ENCODE data around the gene HDDC3.

Gene HDDC3

DNA sequence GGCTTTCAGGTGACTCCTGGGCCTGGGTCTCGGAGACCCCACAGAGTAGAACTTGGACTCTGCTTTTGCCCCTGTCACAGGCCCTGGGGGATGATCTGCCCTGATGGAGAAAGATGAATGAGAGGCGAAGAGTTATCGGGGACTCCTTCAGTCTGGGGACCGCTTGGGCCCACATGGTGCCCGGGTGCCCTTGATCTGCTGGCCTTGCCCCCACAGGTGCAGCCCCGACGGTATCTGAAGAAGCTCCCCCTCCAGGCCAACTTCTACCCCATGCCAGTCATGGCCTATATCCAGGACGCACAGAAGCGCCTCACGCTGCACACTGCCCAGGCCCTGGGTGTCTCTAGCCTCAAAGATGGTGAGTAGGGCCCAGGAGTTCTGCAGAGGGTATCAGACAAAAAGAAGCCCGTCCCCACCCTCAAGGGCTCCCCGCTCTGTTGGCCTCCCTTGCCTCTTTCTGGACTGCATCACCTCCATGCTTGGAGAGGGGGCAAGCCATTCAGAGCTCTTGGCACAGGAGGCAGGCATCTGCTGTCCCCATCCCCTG is 18.9 kb downstream of the HDDC3 start:
- no peak overlapping the region for H3K4me3 ChIP-seq (replicated peaks; ENCODE audit: insufficient read depth, low read length)
- H3K27ac ChIP-seq (replicated peaks), result peak overlapping the region; percentile 90
- TF ChIP-seq CTCF (IDR thresholded peaks at IDR 0.05; ENCODE audit: insufficient read depth, low read length) (no peak), SPI1 (IDR thresholded peaks at IDR 0.05; ENCODE audit: borderline replicate concordance, low read depth) (no peak), GABPA (IDR thresholded peaks at IDR 0.05; ENCODE audit: low read depth) (no peak), POLR2AphosphoS5 (IDR thresholded peaks at IDR 0.05; ENCODE audit: low read depth) (no peak)
- TF ChIP-seq, protein P1, sequence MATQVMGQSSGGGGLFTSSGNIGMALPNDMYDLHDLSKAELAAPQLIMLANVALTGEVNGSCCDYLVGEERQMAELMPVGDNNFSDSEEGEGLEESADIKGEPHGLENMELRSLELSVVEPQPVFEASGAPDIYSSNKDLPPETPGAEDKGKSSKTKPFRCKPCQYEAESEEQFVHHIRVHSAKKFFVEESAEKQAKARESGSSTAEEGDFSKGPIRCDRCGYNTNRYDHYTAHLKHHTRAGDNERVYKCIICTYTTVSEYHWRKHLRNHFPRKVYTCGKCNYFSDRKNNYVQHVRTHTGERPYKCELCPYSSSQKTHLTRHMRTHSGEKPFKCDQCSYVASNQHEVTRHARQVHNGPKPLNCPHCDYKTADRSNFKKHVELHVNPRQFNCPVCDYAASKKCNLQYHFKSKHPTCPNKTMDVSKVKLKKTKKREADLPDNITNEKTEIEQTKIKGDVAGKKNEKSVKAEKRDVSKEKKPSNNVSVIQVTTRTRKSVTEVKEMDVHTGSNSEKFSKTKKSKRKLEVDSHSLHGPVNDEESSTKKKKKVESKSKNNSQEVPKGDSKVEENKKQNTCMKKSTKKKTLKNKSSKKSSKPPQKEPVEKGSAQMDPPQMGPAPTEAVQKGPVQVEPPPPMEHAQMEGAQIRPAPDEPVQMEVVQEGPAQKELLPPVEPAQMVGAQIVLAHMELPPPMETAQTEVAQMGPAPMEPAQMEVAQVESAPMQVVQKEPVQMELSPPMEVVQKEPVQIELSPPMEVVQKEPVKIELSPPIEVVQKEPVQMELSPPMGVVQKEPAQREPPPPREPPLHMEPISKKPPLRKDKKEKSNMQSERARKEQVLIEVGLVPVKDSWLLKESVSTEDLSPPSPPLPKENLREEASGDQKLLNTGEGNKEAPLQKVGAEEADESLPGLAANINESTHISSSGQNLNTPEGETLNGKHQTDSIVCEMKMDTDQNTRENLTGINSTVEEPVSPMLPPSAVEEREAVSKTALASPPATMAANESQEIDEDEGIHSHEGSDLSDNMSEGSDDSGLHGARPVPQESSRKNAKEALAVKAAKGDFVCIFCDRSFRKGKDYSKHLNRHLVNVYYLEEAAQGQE (IDR thresholded peaks at IDR 0.05; ENCODE audit: insufficient replicate concordance, low read depth), result no peak
- no peak for DNase-seq (ENCODE audit: low read depth in 1 of 2, low spot score in 1 of 2)
- H3K27me3 ChIP-seq (ENCODE audit: insufficient read depth, poor library complexity, severe bottlenecking), result no peaks in the 10 kb centered on the region

DNA sequence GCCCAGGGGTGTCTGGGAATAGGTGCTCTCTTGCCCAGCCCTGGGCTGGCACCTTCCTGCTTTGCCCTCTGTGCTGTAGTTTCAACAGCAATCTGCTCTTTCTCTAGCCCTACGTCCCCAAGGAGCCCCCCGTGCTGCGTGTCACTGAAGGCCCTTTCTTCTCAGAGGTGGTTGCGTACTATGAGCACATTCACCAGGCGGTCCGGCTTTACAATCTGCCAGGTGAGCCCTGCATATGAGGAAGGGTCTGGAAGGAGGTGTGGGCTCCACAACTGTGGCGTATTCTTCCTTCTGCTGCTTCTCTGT is 19.6 kb downstream of the HDDC3 start:
- H3K4me3 ChIP-seq (replicated peaks; ENCODE audit: insufficient read depth, low read length), result no peak overlapping the region
- H3K27me3 ChIP-seq (ENCODE audit: insufficient read depth, poor library complexity, severe bottlenecking), result no peaks in the 10 kb centered on the region
- TF ChIP-seq POLR2AphosphoS5 (IDR thresholded peaks at IDR 0.05; ENCODE audit: low read depth), result no peak
- TF ChIP-seq SPI1 (IDR thresholded peaks at IDR 0.05; ENCODE audit: borderline replicate concordance, low read depth), result no peak
- TF ChIP-seq CTCF (IDR thresholded peaks at IDR 0.05; ENCODE audit: insufficient read depth, low read length), result no peak
- no peak for TF ChIP-seq GABPA (IDR thresholded peaks at IDR 0.05; ENCODE audit: low read depth)
- TF ChIP-seq, protein P1 (IDR thresholded peaks at IDR 0.05; ENCODE audit: insufficient replicate concordance, low read depth), result no peak
- H3K27ac ChIP-seq (replicated peaks), result no peak overlapping the region; the same call in 1 of the 2 replicates
- DNase-seq (ENCODE audit: low read depth in 1 of 2, low spot score in 1 of 2), result no peak

DNA sequence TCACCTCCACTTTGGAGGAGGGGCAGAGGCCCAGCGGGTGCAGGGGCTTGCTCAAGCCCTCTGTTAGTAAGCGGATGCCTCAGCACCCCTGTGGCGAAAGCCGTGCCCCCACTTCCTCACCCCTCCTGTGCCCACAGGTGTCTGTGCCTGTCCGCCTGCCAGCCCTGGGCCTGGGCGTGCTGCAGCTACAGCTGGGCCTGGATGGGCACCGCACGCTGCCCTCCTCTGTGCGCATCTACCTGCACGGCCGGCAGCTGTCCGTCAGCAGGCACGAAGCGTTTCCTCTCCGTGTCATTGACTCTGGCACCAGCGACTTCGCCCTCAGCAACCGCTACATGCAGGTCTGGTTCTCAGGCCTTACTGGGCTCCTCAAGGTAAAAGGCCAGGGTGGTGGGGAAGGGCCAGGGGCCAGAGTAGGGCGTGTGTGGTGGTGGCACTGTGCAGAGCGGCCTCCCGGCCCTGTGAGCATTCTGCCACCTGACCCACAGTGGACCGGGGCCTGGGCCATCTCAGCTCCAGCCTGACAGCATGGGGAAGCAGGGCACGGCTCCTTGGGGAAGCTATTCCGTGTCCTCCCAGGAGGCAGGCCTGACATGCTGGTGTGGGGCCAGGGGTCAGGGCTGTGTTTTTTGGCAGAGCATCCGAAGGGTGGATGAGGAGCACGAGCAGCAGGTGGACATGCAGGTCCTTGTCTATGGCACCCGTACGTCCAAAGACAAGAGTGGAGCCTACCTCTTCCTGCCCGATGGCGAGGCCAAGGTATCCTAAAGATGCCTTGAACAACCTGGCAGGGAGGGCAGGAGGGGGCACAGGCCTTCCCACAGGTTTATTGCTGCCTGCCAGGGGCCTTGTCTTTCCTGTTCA is 20.2 kb downstream of the HDDC3 start:
- no peak overlapping the region; the same call in 1 of the 2 replicates for H3K27ac ChIP-seq (replicated peaks)
- TF ChIP-seq GABPA (IDR thresholded peaks at IDR 0.05; ENCODE audit: low read depth) (no peak), CTCF (IDR thresholded peaks at IDR 0.05; ENCODE audit: insufficient read depth, low read length) (no peak), SPI1 (IDR thresholded peaks at IDR 0.05; ENCODE audit: borderline replicate concordance, low read depth) (no peak), POLR2AphosphoS5 (IDR thresholded peaks at IDR 0.05; ENCODE audit: low read depth) (no peak)
- TF ChIP-seq, protein P1 (IDR thresholded peaks at IDR 0.05; ENCODE audit: insufficient replicate concordance, low read depth), result no peak

More for the DNA sequence above, 20.2 kb downstream of the HDDC3 start:
- Histone ChIP-seq H3K4me3 (replicated peaks; ENCODE audit: insufficient read depth, low read length) (no peak overlapping the region), H3K27me3 (ENCODE audit: insufficient read depth, poor library complexity, severe bottlenecking) (no peaks in the 10 kb centered on the region)
- DNase-seq (ENCODE audit: low read depth in 1 of 2, low spot score in 1 of 2), result no peak

Data from HL-60 (cell line).